GM18907 (cell line): ENCODE data around the gene FAM83G.

ENCODE experiments used
- ATAC-seq: cut with Tn5 transposase; IDR thresholded peaks from one replicate; pipeline ENCODE4 v1.9.1; 2021; ENCODE audit warnings: mild to moderate bottlenecking, moderate library complexity; ENCODE audit not compliant: unreplicated experiment

The FAM83G gene

DNA sequence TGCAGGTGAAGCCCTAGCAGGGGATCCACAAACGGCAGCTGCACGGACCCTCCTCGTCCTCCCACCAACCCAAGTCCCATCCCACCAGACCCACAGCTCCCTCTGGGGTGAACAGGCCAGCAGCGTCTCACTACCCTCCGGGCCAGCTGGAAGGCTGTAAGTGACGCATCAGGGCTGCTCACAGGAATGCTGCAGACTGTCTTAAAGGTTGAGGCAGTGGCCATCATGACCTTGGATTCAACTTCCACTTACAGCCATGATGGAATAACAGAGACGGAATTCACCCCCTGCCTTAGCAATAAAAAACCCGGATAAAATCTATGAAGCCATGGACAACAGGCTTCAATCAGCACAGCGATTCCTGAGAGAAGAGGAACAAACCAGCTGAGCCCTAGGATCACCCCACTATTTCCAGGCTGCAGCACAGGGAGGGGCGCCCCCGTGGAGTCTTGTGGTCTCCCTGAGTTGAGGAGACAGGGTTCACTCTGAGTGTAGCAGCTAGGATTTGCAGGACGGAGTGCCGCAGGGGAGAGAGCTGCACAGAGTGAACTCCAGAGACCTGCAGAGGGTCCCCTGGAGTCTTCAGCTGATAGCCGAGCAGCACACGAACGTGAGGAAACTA lies 10.5 kb downstream of the FAM83G start:
- ATAC-seq: no peak

DNA sequence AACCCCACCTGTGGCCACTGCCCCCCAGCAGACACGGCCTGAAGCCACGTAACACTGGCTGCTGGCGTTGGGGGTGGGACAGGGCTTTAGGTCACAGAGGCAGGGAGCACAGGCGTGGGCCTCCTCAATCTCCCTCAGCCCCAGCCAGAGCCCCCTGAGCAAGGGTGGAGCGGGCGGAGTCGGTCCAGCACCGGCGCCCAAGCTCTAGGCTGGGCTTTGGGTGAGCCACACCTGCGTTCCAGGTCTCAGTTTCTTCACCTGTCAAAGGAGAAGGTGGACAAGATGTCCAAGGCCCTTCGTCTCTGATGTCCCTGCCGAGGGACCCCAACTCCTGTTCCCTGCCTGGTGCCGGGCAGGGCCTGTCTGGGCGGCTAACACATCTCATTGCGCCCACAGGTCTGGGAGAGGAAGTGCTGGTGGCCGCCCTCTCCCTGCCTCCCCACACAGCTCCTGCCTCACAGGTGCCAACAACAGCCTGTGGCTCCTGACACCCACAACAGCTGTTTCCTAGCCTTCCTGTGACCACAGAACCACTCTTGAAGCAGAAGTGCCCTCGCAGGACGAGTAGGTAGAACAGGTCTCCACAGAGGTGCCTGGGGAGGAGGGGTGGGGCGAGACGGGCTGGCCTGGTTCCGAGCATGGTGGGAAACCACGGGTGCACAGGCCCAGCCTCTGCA lies 12.0 kb downstream of the FAM83G start:
- ATAC-seq: peak; percentile 67

- ATAC-seq: no peak
Measured at GRCh38 chr17:18991531-18992315, 12.8 kb downstream of the FAM83G start.

DNA sequence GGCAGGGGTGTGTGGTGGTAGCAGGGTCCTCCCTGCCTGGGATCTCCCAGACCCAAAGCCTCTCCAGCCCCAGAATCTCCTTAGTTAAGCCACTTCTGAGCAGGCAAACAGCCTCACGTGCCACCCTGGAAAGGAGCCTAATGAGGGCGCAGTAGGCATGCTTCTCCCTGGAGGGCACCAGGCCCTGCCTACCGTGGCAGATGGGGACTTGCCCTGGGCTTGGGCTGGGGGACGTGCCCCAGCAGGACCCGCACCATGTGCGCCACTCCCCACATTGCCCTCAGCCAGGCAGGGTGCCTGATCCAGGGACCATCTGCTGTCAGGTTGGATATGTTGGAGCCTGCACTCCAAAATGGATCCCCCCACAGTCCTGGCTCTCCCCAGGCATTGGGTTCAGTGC lies 14.2 kb downstream of the FAM83G start:
- no peak for ATAC-seq

DNA sequence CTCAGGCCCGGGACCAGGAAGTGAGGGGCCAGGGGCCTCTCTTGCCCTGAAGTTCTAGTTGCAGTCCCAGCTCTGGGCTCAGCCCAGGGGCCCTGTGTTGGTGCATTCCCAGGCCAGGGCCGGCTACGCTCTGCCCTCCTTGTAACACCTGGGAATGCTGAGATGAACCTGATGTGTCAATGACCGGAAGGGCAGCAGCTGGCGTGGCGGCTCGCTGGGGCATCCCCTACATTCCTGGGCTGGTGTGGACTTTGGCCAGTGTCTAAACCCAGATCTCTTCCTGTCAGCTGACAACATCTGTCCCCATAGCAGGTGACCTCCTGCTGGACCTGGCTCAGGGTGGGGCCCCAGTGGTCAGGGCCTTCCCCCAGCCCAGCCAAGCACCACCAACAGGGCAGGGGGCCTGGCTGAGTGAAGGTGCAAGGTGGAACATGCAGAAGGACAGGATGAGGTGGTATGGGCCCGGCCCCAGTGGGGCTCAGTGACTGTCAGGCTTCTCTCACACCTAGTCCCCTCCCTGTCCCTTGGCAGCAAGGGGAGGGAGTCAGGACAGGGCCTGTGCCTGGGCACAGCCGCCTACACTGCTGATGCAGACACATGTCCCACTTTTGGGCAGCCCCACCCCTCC lies 15.9 kb downstream of the FAM83G start:
- no peak for ATAC-seq

DNA sequence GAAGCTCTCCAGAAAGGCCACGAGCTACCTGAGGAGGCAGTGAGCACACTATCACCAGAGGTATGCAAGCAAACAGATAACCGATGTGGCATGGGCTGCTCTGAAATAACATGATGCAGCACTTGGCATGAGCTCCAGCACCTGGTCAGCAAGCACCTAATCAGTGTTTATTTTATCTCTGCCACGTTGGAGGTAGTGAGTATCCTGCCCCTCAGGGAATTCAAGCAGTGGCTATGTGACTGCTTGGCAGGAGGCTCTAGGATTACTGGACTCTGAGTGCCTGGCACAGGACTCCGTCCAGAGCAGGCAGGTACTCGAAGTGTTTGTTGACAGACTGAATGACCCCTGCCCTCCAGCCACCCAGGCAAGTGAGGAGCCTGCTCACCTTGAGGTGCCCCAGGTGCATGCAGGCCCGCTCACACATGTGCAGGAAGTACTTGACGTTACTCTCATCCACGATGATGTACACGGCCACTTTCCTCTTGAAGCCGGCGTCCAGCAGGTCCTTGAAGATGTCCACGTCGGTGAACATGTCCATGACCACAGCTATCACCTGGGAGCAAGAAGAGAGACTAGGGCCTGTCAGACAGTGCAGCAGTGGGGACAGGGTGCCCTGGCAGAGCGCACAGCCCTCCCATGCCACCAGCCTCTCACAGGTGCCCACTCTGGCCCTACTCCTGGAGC lies 16.6 kb downstream of the FAM83G start:
- no peak for ATAC-seq

DNA sequence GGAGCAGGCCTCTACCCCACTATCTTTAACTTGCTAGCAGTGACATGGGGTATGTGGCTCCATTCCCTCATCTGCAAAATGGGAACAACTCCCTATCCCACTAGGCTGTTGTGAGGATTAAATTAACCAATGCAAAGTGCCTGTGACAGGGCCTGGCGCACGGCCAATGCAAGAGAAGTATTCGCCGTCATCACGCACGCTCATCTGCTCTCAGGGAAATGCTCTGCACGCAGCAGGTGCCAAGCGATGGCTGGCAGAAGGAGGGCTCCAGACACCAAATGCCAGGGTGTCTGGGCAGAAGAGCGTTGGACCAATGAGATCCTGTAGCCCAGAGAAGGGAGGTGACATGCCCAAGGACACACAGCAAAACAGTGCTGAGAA lies 17.3 kb downstream of the FAM83G start:
- ATAC-seq: no peak

DNA sequence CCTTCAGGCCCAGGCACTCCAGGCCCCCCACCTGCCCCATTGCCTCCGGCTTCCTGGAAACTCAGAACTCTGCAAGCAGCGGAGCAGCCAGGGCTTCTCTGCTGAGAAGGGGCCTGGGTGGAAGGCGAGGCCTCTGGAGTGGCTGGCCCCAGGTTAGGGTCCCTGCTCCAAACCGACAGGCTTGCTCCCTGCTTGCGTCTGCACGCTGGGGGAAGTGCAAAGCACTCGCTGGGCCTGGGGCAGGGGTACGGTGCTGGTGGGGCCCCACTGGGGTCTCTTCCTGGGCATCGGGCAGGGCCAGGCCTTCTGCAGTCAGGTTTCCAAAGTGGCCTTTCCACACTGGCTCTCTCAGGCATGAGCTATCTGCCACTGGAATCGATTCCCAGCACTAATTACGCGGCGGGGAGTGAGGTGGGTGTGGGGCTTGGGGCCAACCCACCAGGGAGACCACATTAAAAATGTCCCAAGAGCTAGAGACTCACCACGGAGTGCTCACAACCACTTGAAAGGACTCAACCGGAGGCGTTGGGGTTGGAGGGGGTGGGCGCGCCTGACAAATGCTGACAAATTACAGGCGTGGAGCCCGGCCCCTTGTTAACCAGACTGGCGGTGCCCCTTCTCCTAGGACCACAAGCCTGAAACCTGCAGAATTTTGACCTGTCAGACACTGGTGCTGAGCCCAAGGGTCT lies 17.9 kb downstream of the FAM83G start:
- no peak for ATAC-seq

GRCh38 chr17:18985475-18985874 lies 19.1 kb downstream of the FAM83G start:
- no peak for ATAC-seq

DNA sequence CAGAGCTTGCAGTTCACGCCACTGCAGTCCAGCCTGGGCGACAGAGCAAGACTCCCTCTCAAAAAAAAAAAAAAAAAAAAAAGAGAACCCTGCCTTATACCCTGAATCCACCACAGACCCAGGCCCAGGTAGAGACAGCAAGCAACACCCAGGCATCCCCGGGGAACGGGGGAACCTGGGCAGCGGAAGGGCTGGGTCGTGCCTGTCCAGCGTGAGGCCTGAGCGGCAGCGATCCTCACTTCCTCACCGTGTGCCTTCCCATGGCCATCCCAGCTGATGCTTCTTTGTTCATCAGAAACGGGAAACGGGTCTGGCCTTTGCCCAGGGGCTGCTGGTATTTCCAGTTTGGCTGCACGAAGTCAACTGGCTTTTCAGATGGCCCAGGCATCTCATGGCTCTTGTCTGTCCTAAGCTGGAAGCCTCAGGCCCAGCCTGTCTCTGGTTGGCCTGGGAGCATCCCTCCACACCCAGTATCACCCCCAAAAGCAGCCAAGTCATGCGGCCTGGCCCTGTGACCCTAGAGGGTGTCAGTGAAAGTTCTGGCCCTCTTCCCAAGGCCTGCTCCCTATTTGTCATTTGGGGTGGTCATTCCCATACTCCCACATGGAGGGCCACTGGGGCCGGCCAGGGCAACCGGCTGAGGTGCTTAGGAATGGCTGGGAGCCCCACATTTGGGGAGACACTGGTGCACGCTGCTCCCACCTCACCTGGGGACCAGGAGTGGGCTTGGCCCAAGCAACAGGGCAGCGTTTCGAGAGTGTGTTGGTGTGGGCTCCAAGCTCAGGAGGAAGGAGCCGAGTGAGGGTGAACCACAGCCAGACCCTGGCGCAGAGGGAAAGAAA lies 20.1 kb downstream of the FAM83G start:
- no peak for ATAC-seq

GRCh38 chr17:18981642-18982424 lies 22.7 kb downstream of the FAM83G start:
- ATAC-seq: no peak

- ATAC-seq: no peak
Measured at GRCh38 chr17:18981335-18981641, 23.3 kb downstream of the FAM83G start.

DNA sequence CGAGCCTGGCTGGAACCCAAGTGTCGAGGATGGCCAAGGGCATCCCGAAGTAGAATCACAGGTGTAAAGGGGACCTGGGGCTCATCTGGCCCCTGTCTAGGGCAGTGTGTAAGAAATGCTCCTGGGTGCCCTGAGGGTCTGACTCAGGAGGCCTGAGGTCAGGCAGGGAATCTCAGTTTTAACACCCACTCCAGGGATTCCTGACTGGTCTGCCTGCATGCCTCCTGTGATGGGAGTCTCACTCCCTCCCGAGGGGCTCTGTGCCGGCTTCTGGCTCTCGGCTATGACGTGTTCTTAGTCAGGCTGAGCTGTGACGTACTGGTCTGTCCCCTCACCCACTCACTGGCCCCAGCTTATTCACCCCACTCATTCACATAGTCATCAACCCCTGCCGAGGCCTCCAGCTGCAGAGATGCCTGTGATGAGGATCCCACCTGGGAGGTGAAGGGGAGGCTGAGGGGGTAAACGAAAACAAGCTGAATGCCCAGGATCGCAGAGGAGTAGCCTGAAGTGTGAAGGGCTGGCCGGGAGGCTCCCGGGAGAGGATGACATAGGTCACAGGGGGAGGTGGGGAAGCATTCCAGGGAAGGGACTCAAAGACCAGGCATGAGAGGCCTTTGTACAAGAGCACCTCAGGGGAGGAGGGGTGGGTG lies 23.8 kb downstream of the FAM83G start:
- no peak for ATAC-seq

DNA sequence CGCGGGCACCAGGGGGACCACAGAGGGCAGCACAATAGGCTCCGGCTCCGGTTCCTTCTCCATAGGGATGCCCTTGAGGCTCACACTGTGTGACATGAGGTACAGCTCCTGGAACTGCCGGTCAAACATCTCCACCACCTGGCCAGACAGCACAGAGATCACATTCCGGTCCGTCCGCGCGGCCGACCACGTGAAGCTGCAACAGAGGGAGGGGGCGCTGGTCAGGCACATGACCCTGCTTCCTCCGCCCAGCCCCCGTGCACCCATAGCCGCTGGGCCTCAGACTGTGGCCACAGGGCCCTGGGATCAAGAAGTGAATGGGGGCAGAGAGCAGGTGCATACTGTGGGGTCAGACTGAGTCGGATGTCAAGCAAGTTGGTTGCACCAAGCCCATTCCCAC lies 25.9 kb downstream of the FAM83G start:
- ATAC-seq: no peak

- ATAC-seq: no peak
Measured at GRCh38 chr17:18978050-18978449, 26.5 kb downstream of the FAM83G start.

GRCh38 chr17:18977646-18978045 lies 26.9 kb downstream of the FAM83G start:
- no peak for ATAC-seq

DNA sequence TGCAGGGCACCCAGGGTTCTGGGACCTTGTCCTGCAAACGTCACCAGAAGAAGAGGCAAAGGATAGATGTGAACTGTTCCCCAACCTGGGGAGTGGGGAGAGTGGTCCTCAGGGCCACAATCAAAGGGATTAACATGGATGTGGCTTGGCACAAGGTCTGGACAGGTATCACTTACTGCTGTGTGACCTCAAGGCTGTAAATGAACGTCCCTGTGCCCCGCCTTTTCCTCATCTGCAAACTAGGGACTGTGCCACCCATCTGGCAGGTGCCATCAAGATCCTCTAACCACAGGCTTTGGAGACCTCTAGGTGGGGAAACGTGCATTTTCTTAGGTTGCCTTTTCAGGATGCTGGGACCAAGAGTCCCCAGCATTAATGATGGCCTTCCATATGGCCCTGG lies 27.5 kb downstream of the FAM83G start:
- ATAC-seq: no peak

GRCh38 chr17:18976201-18976600 lies 28.4 kb downstream of the FAM83G start:
- no peak for ATAC-seq

- no peak for ATAC-seq
Measured at GRCh38 chr17:18975597-18975996, 29.0 kb downstream of the FAM83G start.
